Posterior cingulate gyrus (tissue), 11 donors: ENCODE data around the gene NCOA3.

Experiments
- DNase-seq, 10 donors: peaks; one replicate each; pipeline versions ENCODE4 v3.0.0 to v3.0.0-alpha.2; 2020 to 2021; ENCODE audit warnings: mixed read lengths in 3 of 10
- intact Hi-C: fragments of 100-400 bp; cut with DNase I; formaldehyde crosslinking; loops from one replicate; pipeline ENCODE4 v1.15.1; 2023

The NCOA3 gene

GRCh38 chr20:47672886-47673670, 171.4 kb downstream of the NCOA3 start:
- peak in 2 of 10 donors; percentile 14 to 33 for DNase-seq
- intact Hi-C loops = no loop called here

GRCh38 chr20:47673671-47673955, 171.9 kb downstream of the NCOA3 start:
- peak in 1 of 10 donors; percentile 61 for DNase-seq
- intact Hi-C loops = no loop called here

- peak in 2 of 10 donors; percentile 41 to 78 for DNase-seq
- intact Hi-C loops = no loop called here
Measured at GRCh38 chr20:47674145-47674544, 172.5 kb downstream of the NCOA3 start.

GRCh38 chr20:47674686-47675085, 173.0 kb downstream of the NCOA3 start:
- DNase-seq = peak in 1 of 10 donors; percentile 57
- intact Hi-C loops = no loop called here

- intact Hi-C loops = no loop called here
- peak in 1 of 10 donors; percentile 52 for DNase-seq
Measured at GRCh38 chr20:47675190-47676142, 173.8 kb downstream of the NCOA3 start.

GRCh38 chr20:47676219-47676721, 174.6 kb downstream of the NCOA3 start:
- peak in 1 of 10 donors; percentile 48 for DNase-seq
- intact Hi-C loops = no loop called here

- intact Hi-C loops = no loop called here
- DNase-seq = peak in 1 of 10 donors; percentile 50
Measured at GRCh38 chr20:47676912-47677634, 175.4 kb downstream of the NCOA3 start.

GRCh38 chr20:47677635-47678453, 176.2 kb downstream of the NCOA3 start:
- intact Hi-C loops = no loop called here
- DNase-seq = peak in 6 of 10 donors; percentile 30 to 91 (median 44)

GRCh38 chr20:47678536-47678935, 176.8 kb downstream of the NCOA3 start:
- intact Hi-C loops = no loop called here
- DNase-seq = peak in 2 of 10 donors; percentile 78 to 81

- peak in 2 of 10 donors; percentile 48 to 59 for DNase-seq
- intact Hi-C loops = no loop called here
Measured at GRCh38 chr20:47679462-47679861, 177.8 kb downstream of the NCOA3 start.

- DNase-seq = peak in 3 of 10 donors; percentile 9 to 25 (median 21)
- intact Hi-C loops = no loop called here
Measured at GRCh38 chr20:47680804-47681529, 179.3 kb downstream of the NCOA3 start.

- DNase-seq = peak in 5 of 10 donors; percentile 23 to 85 (median 72)
- intact Hi-C loops = no loop called here
Measured at GRCh38 chr20:47682028-47682783, 180.5 kb downstream of the NCOA3 start.

GRCh38 chr20:47682916-47683315, 181.2 kb downstream of the NCOA3 start:
- peak in 3 of 10 donors; percentile 58 to 78 (median 77) for DNase-seq
- intact Hi-C loops = no loop called here

- DNase-seq = peak in 3 of 10 donors; percentile 59 to 67 (median 66)
- intact Hi-C loops = no loop called here
Measured at GRCh38 chr20:47684306-47685080, 182.8 kb downstream of the NCOA3 start.

GRCh38 chr20:47686545-47686944, 184.9 kb downstream of the NCOA3 start:
- intact Hi-C loops = no loop called here
- peak in 1 of 10 donors; percentile 67 for DNase-seq

GRCh38 chr20:47687095-47687987, 185.7 kb downstream of the NCOA3 start:
- peak in 3 of 10 donors; percentile 5 to 70 (median 28) for DNase-seq
- intact Hi-C loops = no loop called here
